HK-2 (cell line): Measurements from ENCODE around the gene ZBTB17.
"Not testable (repeated sequence)": the region's sequence is repeated elsewhere in the genome, so short reads cannot be mapped to it uniquely, and the experiment has no call there.

Experiments used
- DNase-seq: peaks from one replicate; pipeline ENCODE4 v3.0.0-alpha.2; 2018; ENCODE audit not compliant: unreplicated experiment

Gene ZBTB17

DNA sequence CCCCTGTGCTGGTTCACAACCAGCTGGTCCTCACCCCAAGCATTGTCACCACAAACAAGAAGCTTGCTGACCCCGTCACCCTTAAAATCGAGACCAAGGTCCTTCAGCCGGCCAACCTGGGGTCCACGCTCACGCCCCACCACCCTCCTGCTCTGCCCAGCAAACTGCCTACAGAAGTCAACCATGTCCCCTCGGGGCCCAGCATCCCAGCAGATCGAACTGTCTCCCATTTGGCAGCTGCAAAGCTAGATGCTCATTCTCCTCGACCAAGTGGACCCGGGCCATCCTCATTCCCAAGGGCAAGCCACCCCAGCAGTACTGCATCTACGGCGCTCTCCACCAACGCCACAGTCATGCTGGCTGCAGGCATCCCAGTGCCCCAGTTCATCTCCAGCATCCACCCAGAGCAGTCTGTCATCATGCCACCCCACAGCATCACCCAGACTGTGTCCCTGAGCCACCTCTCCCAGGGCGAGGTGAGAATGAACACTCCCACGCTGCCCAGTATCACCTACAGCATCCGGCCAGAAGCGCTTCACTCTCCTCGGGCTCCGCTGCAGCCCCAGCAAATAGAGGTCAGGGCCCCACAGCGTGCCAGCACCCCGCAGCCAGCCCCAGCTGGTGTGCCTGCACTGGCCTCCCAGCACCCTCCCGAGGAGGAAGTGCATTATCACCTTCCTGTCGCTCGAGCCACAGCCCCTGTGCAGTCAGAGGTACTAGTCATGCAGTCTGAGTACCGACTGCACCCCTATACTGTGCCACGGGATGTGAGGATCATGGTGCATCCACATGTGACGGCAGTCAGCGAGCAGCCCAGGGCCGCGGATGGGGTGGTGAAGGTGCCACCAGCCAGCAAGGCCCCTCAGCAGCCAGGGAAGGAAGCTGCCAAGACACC lies 40.6 kb downstream of the ZBTB17 start:
- no peak for DNase-seq

DNA sequence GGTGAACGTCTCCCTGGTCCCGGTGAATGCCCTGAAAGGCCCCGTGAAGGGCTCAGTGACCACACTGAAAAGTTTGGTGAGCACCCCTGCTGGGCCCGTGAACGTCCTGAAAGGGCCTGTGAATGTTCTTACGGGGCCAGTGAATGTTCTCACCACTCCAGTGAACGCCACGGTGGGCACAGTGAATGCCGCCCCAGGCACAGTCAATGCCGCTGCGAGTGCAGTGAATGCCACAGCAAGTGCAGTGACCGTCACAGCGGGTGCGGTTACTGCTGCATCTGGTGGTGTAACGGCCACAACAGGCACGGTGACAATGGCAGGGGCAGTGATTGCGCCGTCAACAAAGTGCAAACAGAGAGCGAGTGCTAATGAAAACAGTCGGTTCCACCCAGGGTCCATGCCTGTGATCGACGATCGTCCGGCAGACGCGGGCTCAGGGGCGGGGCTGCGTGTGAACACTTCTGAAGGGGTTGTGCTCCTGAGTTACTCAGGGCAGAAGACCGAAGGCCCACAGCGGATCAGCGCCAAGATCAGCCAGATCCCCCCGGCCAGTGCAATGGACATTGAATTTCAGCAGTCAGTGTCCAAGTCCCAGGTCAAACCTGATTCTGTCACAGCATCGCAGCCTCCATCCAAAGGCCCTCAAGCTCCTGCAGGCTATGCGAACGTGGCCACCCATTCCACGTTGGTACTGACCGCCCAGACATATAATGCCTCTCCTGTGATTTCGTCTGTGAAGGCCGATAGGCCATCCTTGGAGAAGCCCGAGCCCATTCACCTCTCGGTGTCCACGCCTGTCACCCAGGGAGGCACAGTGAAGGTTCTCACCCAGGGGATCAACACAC lies 41.5 kb downstream of the ZBTB17 start:
- DNase-seq, result no peak

DNA sequence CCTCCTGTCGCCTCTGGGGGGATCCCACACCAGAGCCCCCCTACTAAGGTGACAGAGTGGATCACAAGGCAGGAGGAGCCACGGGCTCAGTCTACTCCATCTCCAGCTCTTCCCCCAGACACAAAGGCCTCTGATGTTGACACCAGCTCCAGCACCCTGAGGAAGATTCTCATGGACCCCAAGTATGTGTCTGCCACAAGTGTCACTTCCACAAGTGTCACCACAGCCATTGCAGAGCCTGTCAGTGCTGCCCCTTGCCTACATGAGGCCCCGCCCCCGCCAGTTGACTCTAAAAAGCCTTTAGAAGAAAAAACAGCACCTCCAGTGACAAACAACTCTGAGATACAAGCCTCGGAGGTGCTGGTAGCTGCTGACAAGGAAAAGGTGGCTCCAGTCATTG lies 42.2 kb downstream of the ZBTB17 start:
- DNase-seq, result no peak

GRCh38 chr1:15932612-15933011 lies 43.3 kb downstream of the ZBTB17 start:
- no peak for DNase-seq

DNA sequence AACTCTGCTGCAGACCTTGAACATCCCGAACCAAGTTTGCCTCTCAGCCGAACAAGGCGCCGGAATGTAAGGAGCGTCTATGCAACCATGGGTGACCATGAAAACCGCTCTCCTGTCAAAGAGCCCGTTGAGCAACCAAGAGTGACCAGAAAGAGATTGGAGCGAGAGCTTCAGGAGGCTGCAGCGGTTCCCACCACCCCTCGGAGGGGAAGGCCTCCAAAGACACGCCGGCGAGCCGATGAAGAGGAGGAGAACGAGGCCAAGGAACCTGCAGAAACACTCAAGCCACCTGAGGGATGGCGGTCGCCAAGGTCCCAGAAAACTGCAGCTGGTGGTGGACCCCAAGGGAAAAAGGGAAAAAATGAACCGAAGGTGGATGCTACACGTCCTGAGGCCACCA lies 44.0 kb downstream of the ZBTB17 start:
- no peak for DNase-seq

- no peak for DNase-seq
Measured at GRCh38 chr1:15931401-15931800, 44.5 kb downstream of the ZBTB17 start.

- no peak for DNase-seq
Measured at GRCh38 chr1:15928971-15929965, 46.6 kb downstream of the ZBTB17 start.

DNA sequence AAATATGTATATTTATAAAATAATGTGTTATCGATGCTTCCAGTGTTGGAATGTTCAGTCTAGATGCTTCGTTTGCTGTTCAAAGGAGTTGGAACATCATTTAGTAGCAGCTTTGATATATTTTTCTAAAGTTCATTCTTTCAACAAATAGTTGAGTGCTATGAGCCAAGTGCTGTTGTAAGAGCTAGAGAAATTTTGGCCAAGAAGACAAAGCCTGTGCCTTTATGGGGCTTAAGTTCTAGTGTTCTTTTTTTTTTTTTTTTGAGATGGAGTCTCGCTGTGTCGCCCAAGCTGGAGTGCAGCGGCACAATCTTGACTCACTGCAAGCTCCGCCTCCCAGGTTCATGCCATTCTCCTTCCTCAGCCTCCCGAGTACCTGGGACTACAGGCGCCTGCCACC lies 49.5 kb downstream of the ZBTB17 start:
- not testable (repeated sequence) for DNase-seq

DNA sequence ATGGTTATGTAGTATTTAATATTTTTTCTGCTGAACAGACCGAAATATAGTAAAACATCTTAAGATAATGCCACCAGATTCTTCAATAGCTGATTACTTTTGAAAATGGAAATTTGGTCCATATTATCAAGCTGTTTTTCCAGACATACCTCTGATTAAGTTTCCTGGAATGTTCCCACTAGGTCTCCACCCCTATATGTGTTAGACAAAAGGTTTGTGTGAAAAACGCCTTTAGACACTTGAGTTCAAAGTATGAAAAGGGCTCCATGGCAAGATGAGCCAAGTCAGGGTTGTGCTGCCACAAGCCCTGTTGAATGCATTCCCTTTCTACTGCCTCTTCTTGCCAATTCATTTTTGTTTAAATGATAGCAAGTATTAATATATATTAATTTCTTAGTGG lies 52.7 kb downstream of the ZBTB17 start:
- DNase-seq, result no peak

DNA sequence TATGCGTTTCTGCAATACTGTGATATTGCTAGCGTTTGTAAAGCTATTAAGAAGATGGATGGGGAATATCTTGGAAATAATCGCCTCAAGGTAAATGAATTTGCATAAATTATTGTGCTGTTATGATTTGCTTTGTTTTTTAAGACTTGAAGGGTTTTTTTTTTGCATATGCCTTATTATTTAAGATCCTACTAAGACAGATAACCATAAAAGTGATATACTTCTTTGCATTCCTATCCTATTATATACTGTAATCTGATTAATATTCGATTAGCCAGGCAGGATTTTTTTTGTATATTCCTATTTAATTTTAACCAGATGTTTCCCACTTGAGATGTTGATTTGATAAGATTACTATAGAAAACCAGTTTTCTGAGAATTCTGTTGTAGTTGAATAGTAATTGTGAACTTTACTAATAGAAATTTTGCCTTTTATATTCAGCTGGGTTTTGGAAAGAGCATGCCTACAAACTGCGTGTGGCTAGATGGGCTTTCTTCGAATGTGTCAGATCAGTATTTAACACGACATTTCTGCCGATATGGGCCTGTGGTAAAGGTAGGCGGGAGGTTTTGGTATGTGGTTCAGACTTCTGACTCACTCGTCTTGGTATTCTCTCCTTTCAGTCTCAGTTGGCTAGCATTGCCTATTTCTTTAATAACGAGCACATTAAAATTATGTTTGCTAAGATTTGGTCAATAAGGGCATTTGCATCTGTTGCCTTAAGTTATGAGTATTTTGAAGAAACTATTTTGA lies 56.8 kb downstream of the ZBTB17 start:
- peak; percentile 38 for DNase-seq

DNA sequence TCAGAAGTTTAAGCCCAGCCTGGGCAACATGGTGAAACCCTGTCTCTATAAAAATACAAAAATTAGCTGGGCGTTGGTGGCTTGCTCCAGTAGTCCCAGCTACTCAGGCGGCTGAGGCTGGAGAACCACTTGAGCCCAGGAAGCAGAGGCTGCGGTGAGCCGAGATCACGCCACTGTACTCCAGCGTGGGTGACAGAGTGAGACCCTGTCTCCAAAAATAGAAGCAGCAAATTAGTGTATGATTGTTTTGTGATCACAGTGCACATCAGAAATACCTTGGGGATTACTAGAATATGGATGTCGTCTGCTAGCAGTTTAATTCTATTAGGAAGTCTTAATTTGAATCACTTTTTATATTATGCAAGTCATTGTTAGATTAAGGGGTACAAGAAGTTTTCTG lies 59.0 kb downstream of the ZBTB17 start:
- DNase-seq, result no peak

- DNase-seq, result peak; percentile 47
Measured at GRCh38 chr1:15916417-15916816, 59.5 kb downstream of the ZBTB17 start.

GRCh38 chr1:15915991-15916390 lies 59.9 kb downstream of the ZBTB17 start:
- no peak for DNase-seq

DNA sequence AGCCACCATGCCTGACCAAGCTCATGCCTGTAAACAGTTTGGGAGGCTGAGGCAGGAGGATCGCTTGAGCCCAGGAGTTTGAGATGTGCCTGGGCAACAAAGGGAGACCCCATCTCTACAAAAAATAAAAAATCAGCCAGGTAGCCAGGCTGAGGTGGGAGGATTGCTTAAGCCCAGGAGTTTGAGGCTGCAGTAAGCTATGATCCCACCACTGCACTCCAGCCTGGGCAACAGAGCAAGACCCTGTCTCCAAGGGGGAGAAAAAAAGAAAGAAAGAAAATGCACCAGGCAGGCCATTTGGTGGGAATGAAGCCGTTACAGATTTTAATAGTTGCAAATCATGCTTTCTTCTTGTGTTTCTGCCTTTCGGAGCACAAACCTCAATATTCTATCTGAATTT lies 62.3 kb downstream of the ZBTB17 start:
- not testable (repeated sequence) for DNase-seq

- no peak for DNase-seq
Measured at GRCh38 chr1:15911927-15912326, 64.0 kb downstream of the ZBTB17 start.

GRCh38 chr1:15911141-15911540 lies 64.8 kb downstream of the ZBTB17 start:
- DNase-seq, result no peak

GRCh38 chr1:15908597-15908996 lies 67.3 kb downstream of the ZBTB17 start:
- no peak for DNase-seq

GRCh38 chr1:15902882-15903281 lies 73.0 kb downstream of the ZBTB17 start:
- DNase-seq, result no peak

DNA sequence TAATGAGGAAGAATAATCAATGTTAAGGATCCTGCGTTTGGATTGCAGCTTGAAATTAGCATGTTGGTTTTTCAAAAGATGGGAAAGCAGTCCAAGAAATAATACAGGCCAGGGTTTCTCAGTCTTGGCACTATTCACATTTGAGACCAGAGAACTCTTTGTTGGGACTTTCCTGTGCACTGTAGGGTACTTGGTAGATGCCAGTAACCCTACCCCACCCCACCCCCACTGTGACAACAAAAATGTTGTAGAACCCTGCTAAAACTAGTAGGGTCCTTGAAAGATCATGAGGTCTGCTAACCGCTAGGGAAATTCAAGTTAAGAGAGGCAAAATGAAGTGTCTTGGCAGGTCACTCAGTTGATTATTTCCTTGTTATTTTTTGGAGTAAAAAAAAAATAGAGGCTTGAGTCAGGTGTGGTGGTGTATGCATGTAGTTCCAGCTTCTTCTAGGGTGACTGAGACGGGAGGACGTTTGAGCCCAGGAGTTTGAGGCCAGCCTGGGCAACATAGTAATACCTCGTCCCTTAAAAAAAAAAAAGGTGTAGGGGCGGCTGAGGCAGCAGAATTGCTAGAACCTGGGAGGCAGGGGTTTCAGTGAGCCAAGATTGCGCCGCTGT lies 75.1 kb downstream of the ZBTB17 start:
- no peak for DNase-seq

DNA sequence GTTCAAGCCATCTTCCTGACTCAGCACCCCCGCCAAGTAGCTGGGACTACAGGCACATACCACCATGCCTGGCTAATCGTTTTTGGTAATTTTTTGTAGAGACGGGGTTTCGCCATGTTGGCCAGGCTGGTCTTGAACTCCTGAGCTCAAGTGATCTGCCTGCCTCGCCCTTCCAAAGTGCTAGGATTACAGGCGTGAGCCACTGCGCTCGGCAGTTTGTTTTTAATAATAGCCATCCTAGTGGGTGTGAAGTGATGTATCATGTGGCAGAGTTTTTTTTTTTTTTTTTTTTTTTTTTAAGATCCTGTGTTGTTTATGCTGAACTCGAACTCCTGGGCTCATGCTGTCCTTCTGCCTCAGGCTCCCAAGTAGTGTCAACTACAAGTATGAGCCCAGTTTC lies 76.6 kb downstream of the ZBTB17 start:
- DNase-seq, result no peak
